GM10248 (cell line): ENCODE measurements around the gene ADGRF4.

Experiments used
- CTCF ChIA-PET: fragments of 300-600 bp; sonication (Branson Sonifier 250); formaldehyde crosslinking; extraction: SDS; loops from one replicate; lab custom pipeline; 2021; ENCODE audit warnings: antibody characterized with exemption; lab: Yijun Ruan, JAX
- POLR2A ChIA-PET: fragments of 350-650 bp; sonication (Branson Sonifier 250); formaldehyde crosslinking; extraction: SDS; loops from one replicate; lab custom pipeline; 2020; ENCODE audit warnings: antibody characterized with exemption; lab: Yijun Ruan, JAX
- DNase-seq: peaks from one replicate; pipeline ENCODE4 v3.0.0; 2012; ENCODE audit errors: extremely low spot score
- CTCF ChIP-seq: IDR thresholded peaks from 2 replicates; pipeline ENCODE4 v1.5.1; 2012; ENCODE audit warnings: mild to moderate bottlenecking, low read depth; ENCODE audit errors: extremely low read depth, missing control alignments, control extremely low read depth

Gene ADGRF4

GRCh38 chr6:47680724-47681123, 17.7 kb upstream of the ADGRF4 start:
- TF ChIP-seq CTCF = no peak
- ChIA-PET CTCF (interaction anchor here (1.3 to 1.6 kb wide), 2 partner anchors 13 to 17 kb away, joined by 3 to 4 read pairs; no protein-coding TSS in a partner anchor), POLR2A (no interaction called here)

GRCh38 chr6:47681201-47681990, 17.0 kb upstream of the ADGRF4 start:
- DNase-seq = no peak
- ChIA-PET POLR2A (no interaction called here), CTCF (interaction anchor here (1.3 kb wide), 1 partner anchor 18 kb away, joined by 3 read pairs; no protein-coding TSS in a partner anchor)
- TF ChIP-seq CTCF = no peak

More at GRCh38 chr6:47680724-47681123, 17.7 kb upstream of the ADGRF4 start:
- DNase-seq = no peak

GRCh38 chr6:47686411-47686810, 12.0 kb upstream of the ADGRF4 start:
- no peak for DNase-seq
- CTCF ChIA-PET = interaction anchor here (0.9 to 2.3 kb wide), 4 partner anchors 9 to 1723 kb away, joined by 3 to 6 read pairs (median 4); no protein-coding TSS in a partner anchor
- TF ChIP-seq CTCF = no peak
- POLR2A ChIA-PET = no interaction called here

GRCh38 chr6:47687432-47687831, 10.9 kb upstream of the ADGRF4 start:
- POLR2A ChIA-PET = no interaction called here
- no peak for TF ChIP-seq CTCF
- CTCF ChIA-PET = interaction anchor here (2.3 kb wide), 1 partner anchor 11 kb away, joined by 6 read pairs; no protein-coding TSS in a partner anchor
- no peak for DNase-seq

GRCh38 chr6:47690214-47690613, 8.2 kb upstream of the ADGRF4 start:
- CTCF ChIA-PET = interaction anchor here (0.6 kb wide), 1 partner anchor 44 kb away, joined by 3 read pairs; no protein-coding TSS in a partner anchor
- DNase-seq = no peak
- TF ChIP-seq CTCF = no peak
- POLR2A ChIA-PET = no interaction called here

- POLR2A ChIA-PET = no interaction called here
- TF ChIP-seq CTCF = no peak
- CTCF ChIA-PET = no interaction called here
- DNase-seq = no peak
These were observed 7.6 kb upstream of the ADGRF4 start for GRCh38 chr6:47690791-47691190.
